ENCODE results near the gene NKTR. TPM values are rescaled to one million over a fixed set of nuclear protein-coding genes. Genes with fewer than 3 reads are reported as not detected.
A peak's percentile ranks its signal among the peaks of the same experiment; 100 is the strongest.

Gene NKTR
- total and polyA plus RNA-seq, 9 of the 15 experiments (the other 6 are each of a cell fraction or from before 2014, with no cell fraction given) = 19.7 to 123 (median 92.6) TPM

DNA sequence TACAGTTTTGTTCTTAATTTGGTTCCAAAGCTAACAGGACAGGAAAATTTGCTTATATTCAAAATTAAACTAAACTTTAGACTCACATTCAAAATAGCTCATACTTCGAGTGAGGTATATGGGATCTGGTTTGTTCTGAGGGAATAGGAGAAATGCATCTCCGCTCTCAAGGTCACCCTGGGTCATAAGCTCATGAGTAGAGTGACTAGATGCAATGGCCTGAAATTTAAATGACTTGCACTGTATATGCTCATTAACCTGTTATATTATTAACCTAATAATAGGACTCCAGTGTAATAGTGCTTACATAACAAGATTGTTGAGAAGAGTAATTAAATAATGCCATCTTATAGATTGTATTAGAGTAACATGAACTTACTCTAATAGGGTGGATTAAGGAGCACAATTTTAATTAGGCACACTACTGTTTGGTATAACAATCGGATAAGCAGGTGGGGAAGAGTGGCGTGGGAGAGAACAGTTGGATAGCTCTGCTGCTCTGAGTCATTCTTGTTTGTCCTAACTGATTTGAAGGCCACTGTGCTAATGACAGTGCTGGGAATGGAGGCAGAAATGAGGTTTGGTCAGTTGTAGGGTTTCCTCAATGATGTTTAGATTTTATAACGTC is 5.2 kb downstream of the NKTR start (continued):
- TF ChIP-seq, protein P1, sequence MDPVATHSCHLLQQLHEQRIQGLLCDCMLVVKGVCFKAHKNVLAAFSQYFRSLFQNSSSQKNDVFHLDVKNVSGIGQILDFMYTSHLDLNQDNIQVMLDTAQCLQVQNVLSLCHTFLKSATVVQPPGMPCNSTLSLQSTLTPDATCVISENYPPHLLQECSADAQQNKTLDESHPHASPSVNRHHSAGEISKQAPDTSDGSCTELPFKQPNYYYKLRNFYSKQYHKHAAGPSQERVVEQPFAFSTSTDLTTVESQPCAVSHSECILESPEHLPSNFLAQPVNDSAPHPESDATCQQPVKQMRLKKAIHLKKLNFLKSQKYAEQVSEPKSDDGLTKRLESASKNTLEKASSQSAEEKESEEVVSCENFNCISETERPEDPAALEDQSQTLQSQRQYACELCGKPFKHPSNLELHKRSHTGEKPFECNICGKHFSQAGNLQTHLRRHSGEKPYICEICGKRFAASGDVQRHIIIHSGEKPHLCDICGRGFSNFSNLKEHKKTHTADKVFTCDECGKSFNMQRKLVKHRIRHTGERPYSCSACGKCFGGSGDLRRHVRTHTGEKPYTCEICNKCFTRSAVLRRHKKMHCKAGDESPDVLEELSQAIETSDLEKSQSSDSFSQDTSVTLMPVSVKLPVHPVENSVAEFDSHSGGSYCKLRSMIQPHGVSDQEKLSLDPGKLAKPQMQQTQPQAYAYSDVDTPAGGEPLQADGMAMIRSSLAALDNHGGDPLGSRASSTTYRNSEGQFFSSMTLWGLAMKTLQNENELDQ (CRISPR knock-in tag; IDR thresholded peaks at IDR 0.05; ENCODE audit: borderline replicate concordance) = no peak
- no peak for TF ChIP-seq ZNF551 (CRISPR knock-in tag; IDR thresholded peaks at IDR 0.05)
- no peak for TF ChIP-seq MAFK (IDR thresholded peaks at IDR 0.05; ENCODE audit: low read length)
- TF ChIP-seq, protein P2, sequence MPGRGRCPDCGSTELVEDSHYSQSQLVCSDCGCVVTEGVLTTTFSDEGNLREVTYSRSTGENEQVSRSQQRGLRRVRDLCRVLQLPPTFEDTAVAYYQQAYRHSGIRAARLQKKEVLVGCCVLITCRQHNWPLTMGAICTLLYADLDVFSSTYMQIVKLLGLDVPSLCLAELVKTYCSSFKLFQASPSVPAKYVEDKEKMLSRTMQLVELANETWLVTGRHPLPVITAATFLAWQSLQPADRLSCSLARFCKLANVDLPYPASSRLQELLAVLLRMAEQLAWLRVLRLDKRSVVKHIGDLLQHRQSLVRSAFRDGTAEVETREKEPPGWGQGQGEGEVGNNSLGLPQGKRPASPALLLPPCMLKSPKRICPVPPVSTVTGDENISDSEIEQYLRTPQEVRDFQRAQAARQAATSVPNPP (IDR thresholded peaks at IDR 0.05; ENCODE audit: borderline replicate concordance, insufficient read depth, insufficient read length) = no peak
- no peak for TF ChIP-seq ASH1L (IDR thresholded peaks at IDR 0.05; ENCODE audit: borderline replicate concordance, low read depth, partially characterized antibody)
- TF ChIP-seq YBX1 (IDR thresholded peaks at IDR 0.05) = no peak
- peak; percentile 46; the same call in 1 of the 2 replicates for TF ChIP-seq KLF16 (IDR thresholded peaks at IDR 0.05)
- TF ChIP-seq, protein P3, sequence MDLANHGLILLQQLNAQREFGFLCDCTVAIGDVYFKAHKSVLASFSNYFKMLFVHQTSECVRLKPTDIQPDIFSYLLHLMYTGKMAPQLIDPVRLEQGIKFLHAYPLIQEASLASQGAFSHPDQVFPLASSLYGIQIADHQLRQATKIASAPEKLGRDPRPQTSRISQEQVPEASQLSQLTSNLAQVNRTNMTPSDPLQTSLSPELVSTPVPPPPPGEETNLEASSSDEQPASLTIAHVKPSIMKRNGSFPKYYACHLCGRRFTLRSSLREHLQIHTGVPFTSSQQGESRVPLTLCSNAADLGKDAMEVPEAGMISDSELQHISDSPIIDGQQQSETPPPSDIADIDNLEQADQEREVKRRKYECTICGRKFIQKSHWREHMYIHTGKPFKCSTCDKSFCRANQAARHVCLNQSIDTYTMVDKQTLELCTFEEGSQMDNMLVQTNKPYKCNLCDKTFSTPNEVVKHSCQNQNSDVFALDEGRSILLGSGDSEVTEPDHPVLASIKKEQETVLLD (IDR thresholded peaks at IDR 0.05) = peak; percentile 69; the same call in 1 of the 2 replicates
- TF ChIP-seq ESRRA (IDR thresholded peaks at IDR 0.05; ENCODE audit: borderline replicate concordance, low read depth) = peak; percentile 92
- no peak for TF ChIP-seq SRF (CRISPR knock-in tag; IDR thresholded peaks at IDR 0.05)
- no peak for TF ChIP-seq CAMTA2 (CRISPR knock-in tag; conservative IDR thresholded peaks at IDR 0.05)
- TF ChIP-seq, protein P4, sequence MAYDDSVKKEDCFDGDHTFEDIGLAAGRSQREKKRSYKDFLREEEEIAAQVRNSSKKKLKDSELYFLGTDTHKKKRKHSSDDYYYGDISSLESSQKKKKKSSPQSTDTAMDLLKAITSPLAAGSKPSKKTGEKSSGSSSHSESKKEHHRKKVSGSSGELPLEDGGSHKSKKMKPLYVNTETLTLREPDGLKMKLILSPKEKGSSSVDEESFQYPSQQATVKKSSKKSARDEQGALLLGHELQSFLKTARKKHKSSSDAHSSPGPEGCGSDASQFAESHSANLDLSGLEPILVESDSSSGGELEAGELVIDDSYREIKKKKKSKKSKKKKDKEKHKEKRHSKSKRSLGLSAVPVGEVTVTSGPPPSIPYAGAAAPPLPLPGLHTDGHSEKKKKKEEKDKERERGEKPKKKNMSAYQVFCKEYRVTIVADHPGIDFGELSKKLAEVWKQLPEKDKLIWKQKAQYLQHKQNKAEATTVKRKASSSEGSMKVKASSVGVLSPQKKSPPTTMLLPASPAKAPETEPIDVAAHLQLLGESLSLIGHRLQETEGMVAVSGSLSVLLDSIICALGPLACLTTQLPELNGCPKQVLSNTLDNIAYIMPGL (CRISPR knock-in tag; IDR thresholded peaks at IDR 0.05) = no peak
- no peak for TF ChIP-seq COPS2 (conservative IDR thresholded peaks at IDR 0.05)
- TF ChIP-seq, protein P5, sequence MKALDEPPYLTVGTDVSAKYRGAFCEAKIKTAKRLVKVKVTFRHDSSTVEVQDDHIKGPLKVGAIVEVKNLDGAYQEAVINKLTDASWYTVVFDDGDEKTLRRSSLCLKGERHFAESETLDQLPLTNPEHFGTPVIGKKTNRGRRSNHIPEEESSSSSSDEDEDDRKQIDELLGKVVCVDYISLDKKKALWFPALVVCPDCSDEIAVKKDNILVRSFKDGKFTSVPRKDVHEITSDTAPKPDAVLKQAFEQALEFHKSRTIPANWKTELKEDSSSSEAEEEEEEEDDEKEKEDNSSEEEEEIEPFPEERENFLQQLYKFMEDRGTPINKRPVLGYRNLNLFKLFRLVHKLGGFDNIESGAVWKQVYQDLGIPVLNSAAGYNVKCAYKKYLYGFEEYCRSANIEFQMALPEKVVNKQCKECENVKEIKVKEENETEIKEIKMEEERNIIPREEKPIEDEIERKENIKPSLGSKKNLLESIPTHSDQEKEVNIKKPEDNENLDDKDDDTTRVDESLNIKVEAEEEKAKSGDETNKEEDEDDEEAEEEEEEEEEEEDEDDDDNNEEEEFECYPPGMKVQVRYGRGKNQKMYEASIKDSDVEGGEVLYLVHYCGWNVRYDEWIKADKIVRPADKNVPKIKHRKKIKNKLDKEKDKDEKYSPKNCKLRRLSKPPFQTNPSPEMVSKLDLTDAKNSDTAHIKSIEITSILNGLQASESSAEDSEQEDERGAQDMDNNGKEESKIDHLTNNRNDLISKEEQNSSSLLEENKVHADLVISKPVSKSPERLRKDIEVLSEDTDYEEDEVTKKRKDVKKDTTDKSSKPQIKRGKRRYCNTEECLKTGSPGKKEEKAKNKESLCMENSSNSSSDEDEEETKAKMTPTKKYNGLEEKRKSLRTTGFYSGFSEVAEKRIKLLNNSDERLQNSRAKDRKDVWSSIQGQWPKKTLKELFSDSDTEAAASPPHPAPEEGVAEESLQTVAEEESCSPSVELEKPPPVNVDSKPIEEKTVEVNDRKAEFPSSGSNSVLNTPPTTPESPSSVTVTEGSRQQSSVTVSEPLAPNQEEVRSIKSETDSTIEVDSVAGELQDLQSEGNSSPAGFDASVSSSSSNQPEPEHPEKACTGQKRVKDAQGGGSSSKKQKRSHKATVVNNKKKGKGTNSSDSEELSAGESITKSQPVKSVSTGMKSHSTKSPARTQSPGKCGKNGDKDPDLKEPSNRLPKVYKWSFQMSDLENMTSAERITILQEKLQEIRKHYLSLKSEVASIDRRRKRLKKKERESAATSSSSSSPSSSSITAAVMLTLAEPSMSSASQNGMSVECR (CRISPR knock-in tag; IDR thresholded peaks at IDR 0.05) = no peak

Data from K562 (cell line).